ENCODE data around the gene AFAP1.

AFAP1 gene

GRCh38 chr4:7910263-7910896 is 29.3 kb downstream of the AFAP1 start:
- no peak for DNase-seq (ENCODE audit: extremely low spot score)
- ChIA-PET CTCF (interaction anchor here (0.5 kb wide), 1 partner anchor 21 kb away, joined by 4 read pairs; no protein-coding TSS in a partner anchor), POLR2A (no interaction called here)
- TF ChIP-seq, protein P1, sequence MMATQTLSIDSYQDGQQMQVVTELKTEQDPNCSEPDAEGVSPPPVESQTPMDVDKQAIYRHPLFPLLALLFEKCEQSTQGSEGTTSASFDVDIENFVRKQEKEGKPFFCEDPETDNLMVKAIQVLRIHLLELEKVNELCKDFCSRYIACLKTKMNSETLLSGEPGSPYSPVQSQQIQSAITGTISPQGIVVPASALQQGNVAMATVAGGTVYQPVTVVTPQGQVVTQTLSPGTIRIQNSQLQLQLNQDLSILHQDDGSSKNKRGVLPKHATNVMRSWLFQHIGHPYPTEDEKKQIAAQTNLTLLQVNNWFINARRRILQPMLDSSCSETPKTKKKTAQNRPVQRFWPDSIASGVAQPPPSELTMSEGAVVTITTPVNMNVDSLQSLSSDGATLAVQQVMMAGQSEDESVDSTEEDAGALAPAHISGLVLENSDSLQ (IDR thresholded peaks at IDR 0.05), result no peak
- TF ChIP-seq L3MBTL2 (conservative IDR thresholded peaks at IDR 0.05) (no peak), HDGF (IDR thresholded peaks at IDR 0.05; ENCODE audit: borderline replicate concordance) (no peak), ARNT (IDR thresholded peaks at IDR 0.05) (no peak), FOXA1 (IDR thresholded peaks at IDR 0.05) (no peak), CTBP1 (IDR thresholded peaks at IDR 0.05; ENCODE audit: borderline replicate concordance) (no peak), NFRKB (IDR thresholded peaks at IDR 0.05) (no peak), TARDBP (IDR thresholded peaks at IDR 0.05) (no peak), FOXK2 (IDR thresholded peaks at IDR 0.05) (no peak), BHLHE40 (IDR thresholded peaks at IDR 0.05; ENCODE audit: borderline replicate concordance) (no peak)

- no peak for TF ChIP-seq LEF1 (IDR thresholded peaks at IDR 0.05; ENCODE audit: borderline replicate concordance)
- CTCF ChIA-PET, result interaction anchor here (0.5 kb wide), 1 partner anchor 21 kb away, joined by 4 read pairs; no protein-coding TSS in a partner anchor
- DNase-seq (ENCODE audit: extremely low spot score), result no peak
- POLR2A ChIA-PET, result no interaction called here
These were observed 30.0 kb downstream of the AFAP1 start for GRCh38 chr4:7909463-7910262.

DNA sequence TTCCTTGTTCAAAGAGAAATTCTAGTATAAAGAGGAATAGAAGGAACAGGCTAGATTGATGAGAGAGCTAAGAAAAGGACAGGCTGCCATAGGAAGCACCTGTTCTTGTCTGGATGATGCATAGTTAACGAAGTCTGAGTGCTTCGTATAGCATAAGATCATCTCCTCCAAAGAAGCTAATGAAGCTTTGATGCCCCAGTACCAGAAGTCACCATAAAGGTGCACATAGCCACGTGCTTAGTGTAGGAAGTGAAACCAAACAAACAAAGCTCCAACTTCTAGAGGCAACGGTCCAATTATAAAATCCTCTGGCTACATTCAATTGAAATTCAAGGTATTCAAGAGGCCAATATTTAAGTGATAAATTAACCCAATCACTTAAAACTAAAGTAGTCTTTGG is 31.0 kb downstream of the AFAP1 start:
- ChIA-PET POLR2A (no interaction called here), CTCF (interaction anchor here (0.5 to 0.9 kb wide), 3 partner anchors 9 to 80 kb away, joined by 3 to 5 read pairs (median 3); no protein-coding TSS in a partner anchor)
- DNase-seq (ENCODE audit: extremely low spot score), result no peak
- TF ChIP-seq, protein P1 (IDR thresholded peaks at IDR 0.05), result no peak
- TF ChIP-seq ELF4 (IDR thresholded peaks at IDR 0.05) (no peak), FOXA1 (IDR thresholded peaks at IDR 0.05) (no peak)

- ChIA-PET POLR2A (no interaction called here), CTCF (no interaction called here)
- TF ChIP-seq LEF1 (IDR thresholded peaks at IDR 0.05; ENCODE audit: borderline replicate concordance) (no peak), HDGF (IDR thresholded peaks at IDR 0.05; ENCODE audit: borderline replicate concordance) (no peak), FOXA1 (IDR thresholded peaks at IDR 0.05) (no peak), FOXK2 (IDR thresholded peaks at IDR 0.05) (no peak), CTBP1 (IDR thresholded peaks at IDR 0.05; ENCODE audit: borderline replicate concordance) (no peak), ARNT (IDR thresholded peaks at IDR 0.05) (no peak), SP1 (IDR thresholded peaks at IDR 0.05) (no peak), BHLHE40 (IDR thresholded peaks at IDR 0.05; ENCODE audit: borderline replicate concordance) (no peak), NFRKB (IDR thresholded peaks at IDR 0.05) (no peak), SUZ12 (IDR thresholded peaks at IDR 0.05) (no peak), ZNF384 (IDR thresholded peaks at IDR 0.05) (no peak), ELF4 (IDR thresholded peaks at IDR 0.05) (no peak), FOXM1 (IDR thresholded peaks at IDR 0.05; ENCODE audit: borderline replicate concordance) (no peak), TARDBP (IDR thresholded peaks at IDR 0.05) (no peak), L3MBTL2 (conservative IDR thresholded peaks at IDR 0.05) (no peak)
- TF ChIP-seq, protein P1 (IDR thresholded peaks at IDR 0.05), result no peak
- no peak for DNase-seq (ENCODE audit: extremely low spot score)
These were observed 32.5 kb downstream of the AFAP1 start for GRCh38 chr4:7907142-7907541.

GRCh38 chr4:7906171-7906701 is 33.4 kb downstream of the AFAP1 start:
- ChIA-PET CTCF (no interaction called here), POLR2A (no interaction called here)
- TF ChIP-seq FOXA1 (IDR thresholded peaks at IDR 0.05), result no peak
- no peak for TF ChIP-seq NFRKB (IDR thresholded peaks at IDR 0.05)
- no peak for TF ChIP-seq HDGF (IDR thresholded peaks at IDR 0.05; ENCODE audit: borderline replicate concordance)
- TF ChIP-seq, protein P1 (IDR thresholded peaks at IDR 0.05), result no peak
- no peak for TF ChIP-seq ZNF384 (IDR thresholded peaks at IDR 0.05)
- no peak for TF ChIP-seq TARDBP (IDR thresholded peaks at IDR 0.05)
- no peak for TF ChIP-seq SP1 (IDR thresholded peaks at IDR 0.05)
- TF ChIP-seq ELF4 (IDR thresholded peaks at IDR 0.05), result no peak
- no peak for TF ChIP-seq LEF1 (IDR thresholded peaks at IDR 0.05; ENCODE audit: borderline replicate concordance)
- no peak for TF ChIP-seq CTBP1 (IDR thresholded peaks at IDR 0.05; ENCODE audit: borderline replicate concordance)
- no peak for TF ChIP-seq ARNT (IDR thresholded peaks at IDR 0.05)
- TF ChIP-seq BHLHE40 (IDR thresholded peaks at IDR 0.05; ENCODE audit: borderline replicate concordance), result no peak
- no peak for TF ChIP-seq FOXM1 (IDR thresholded peaks at IDR 0.05; ENCODE audit: borderline replicate concordance)
- TF ChIP-seq SUZ12 (IDR thresholded peaks at IDR 0.05), result no peak
- TF ChIP-seq FOXK2 (IDR thresholded peaks at IDR 0.05), result no peak
- TF ChIP-seq L3MBTL2 (conservative IDR thresholded peaks at IDR 0.05), result no peak
- no peak for DNase-seq (ENCODE audit: extremely low spot score)
